ENCODE measurements around the gene CCDC112.

DNA sequence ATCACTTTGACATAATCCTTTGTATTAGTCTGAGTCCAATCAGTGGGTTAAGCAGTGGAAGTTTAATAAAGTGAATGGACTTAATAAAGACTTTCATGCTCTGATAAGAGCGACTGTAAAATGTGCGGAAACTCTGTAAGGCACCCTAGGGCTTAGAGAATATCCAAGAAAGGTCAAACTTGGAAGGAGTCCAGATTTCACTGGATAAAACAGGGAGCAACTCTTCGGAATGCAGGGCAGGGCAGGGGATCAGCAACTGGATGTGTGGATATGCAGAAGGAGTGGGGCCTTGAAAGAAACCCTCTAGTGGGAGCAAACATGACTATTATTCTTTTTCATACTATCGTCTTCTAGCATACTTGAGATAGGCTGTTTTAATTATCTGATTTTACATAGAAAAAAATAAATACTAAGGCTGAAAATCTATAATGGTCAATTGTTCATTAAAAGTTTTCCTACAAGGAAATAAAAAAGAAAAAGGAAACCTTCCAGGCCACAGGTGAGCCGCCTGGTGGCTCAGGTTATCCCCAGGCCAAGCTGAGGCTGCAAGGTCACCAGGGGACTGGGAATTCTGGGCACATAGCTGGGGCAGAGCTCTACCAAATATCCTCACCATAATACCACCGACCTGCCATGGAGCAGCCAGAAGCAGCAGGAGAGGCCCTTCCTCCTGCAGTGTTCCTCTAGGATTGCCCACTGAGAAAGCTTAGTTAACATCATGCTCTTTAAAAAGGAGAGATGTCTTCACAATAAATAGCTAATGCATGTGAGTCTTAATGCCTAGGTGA is 46.3 kb upstream of the CCDC112 start:
- TF ChIP-seq, protein P1, sequence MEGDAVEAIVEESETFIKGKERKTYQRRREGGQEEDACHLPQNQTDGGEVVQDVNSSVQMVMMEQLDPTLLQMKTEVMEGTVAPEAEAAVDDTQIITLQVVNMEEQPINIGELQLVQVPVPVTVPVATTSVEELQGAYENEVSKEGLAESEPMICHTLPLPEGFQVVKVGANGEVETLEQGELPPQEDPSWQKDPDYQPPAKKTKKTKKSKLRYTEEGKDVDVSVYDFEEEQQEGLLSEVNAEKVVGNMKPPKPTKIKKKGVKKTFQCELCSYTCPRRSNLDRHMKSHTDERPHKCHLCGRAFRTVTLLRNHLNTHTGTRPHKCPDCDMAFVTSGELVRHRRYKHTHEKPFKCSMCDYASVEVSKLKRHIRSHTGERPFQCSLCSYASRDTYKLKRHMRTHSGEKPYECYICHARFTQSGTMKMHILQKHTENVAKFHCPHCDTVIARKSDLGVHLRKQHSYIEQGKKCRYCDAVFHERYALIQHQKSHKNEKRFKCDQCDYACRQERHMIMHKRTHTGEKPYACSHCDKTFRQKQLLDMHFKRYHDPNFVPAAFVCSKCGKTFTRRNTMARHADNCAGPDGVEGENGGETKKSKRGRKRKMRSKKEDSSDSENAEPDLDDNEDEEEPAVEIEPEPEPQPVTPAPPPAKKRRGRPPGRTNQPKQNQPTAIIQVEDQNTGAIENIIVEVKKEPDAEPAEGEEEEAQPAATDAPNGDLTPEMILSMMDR (conservative IDR thresholded peaks at IDR 0.05), result no peak
- no peak for TF ChIP-seq EZH2 (IDR thresholded peaks at IDR 0.05; ENCODE audit: low read depth)

Data from PC-9 (cell line).